HG03571 (cell line): ENCODE results near the gene ZNF628.
"Not testable (repeated sequence)": the region's sequence is repeated elsewhere in the genome, so short reads cannot be mapped to it uniquely, and the experiment has no call there.

Source experiments
- ATAC-seq: cut with Tn5 transposase; IDR thresholded peaks from one replicate; pipeline ENCODE4 v1.9.1; 2021; ENCODE audit not compliant: unreplicated experiment

ZNF628 gene

DNA sequence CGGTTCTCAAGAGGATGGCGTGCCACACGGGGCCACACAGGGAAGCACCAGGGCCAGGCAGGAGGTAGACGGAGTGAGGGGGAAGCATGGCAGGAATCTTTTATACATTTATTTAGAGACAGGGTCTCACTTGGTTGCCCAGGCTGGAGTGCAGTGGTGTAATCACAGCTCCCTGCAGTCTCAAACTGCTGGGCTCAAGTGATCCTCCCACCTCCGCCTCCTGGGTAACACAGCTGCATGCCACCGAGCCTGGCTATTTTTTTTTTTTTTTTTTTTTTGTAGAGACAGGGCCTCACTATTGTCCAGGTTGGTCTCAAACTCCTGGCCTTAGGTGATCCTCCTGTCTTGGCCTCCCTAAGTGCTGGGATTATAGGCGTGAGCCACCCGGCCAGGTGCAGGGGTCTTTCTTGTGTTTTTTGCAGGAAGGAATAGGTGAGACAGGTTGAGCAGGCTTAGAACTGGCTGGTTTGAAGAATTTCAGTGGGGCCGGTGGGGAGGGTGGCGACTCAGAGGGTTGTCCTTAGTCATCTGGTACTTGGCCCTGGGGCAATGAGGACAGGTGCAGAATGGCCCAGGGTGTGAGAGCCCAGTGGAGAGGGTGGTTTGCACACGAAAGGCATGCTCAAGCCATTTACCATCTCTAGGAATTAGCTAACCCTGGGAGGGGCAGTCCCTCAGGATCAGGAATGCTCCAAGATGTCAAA is 19.4 kb downstream of the ZNF628 start:
- no peak for ATAC-seq

DNA sequence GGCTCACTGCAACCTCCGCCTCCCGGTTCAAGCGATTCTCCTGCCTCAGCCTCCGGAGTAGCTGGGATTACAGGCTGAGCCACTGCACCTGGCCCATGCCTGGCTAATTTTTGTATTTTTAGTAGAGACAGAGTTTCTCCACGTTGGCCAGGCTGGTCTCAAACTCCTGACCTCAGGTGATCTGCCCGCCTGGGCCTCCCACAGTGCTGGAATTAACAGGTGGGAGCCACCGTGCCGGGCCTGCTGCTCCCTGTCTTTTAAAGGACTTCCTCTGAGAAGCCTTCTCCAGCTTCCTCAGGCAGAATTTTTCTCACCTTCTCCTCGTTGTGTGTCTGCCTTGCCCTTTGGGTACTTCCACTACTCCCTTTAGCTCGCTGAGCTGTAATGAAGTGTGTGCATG is 20.4 kb downstream of the ZNF628 start:
- ATAC-seq: not testable (repeated sequence)

DNA sequence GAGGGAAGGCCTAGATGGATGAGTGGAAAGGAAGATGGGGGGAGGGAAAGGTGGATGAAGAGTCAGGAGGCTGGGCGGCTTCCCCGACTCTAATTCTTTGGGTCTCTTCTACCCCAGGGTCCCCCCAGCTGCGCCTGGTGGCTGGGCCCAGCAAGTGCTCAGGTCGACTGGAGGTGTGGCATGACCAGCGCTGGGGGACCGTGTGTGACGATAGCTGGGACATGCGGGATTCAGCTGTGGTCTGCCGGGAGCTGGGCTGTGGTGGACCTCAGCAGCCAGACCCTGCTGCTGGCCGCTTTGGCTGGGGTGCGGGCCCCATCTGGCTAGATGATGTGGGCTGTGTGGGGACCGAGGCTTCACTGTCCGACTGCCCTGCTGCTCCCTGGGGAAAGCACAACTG is 21.3 kb downstream of the ZNF628 start:
- no peak for ATAC-seq

DNA sequence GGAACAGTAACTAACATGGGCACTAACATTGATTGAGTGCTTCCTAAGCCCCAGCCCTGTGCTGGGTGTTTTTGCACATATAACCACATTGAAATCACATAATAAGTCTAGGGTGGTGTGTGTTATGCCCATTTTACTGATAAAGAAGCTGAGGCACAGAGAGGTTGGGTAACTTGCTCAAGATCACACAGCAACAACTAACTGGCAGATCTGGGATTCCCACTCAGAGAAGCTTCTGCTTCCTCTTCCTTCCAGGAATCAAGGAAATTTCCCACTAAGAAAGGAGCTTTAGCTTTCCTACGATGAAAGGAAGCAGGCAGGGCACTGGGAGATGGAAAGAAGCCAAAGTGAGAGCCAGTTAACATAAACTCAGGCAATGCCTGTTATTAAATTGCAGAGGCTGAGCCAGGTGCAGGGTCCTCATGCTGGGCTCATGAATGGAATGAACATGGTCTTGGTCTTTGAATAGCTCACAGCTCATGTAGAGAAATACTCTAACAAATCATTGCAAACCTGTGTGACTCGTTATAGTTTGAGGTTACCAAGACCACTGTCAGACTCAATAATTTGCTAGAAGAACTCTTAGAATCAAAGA is 21.9 kb downstream of the ZNF628 start:
- ATAC-seq: no peak

DNA sequence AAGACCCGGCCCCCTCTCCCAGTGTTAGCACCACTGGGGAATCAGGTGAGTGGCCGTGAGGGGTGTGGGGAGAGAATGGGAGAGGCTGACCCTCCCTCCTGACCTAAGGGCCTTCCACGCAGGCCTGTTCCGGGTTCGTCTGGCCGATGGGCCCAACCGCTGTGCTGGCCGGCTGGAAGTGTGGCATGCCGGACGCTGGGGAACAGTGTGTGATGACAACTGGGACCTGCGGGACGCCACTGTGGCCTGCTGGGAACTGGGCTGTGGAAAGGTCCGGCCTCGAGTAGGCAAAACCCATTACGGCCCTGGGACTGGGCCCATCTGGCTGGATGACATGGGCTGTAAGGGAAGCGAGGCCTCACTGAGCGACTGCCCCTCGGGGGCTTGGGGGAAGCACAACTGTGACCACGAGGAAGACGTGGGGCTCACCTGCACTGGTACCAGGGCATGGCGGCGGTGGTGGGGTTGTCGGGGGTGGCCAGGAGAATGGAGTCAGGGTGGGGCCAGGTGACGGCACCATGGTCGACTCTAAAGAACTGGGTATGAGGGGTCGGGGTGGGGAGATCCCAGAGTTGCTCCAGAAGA is 24.0 kb downstream of the ZNF628 start:
- ATAC-seq: no peak

DNA sequence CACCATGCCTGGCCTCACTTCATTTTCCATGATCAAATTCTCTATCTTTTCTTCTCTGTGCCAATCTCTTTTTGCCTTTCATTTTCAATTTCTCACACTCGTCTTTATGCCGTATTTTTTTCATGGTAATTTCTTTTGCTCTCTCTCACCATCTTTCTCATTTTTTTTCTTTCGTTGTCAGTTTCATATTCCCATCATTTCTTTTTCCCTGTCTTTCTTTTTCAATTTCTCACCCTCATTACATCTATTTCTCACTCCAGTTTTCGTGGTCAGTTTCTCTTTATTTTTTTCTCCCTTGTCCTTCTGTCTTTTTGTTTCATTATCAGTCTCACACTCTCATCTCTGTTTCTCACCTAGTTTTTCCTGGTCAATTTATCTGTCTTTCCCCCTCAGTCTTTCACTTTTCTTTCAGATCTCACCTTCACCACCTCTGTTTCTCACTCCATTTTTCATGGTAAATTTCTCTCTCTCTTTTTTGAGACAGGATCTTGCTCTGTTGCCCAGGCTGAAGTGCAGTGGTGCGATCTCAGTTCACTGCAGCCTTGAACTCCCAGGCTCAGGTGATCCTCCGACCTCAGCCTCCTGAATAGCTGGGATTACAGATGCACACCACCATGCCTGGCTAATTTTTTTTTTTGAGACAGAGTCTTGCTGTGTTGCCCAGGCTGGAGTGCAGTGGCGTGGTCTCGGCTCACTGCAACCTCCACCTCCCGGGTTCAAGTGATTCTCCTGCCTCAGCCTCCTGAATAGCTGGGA is 26.0 kb downstream of the ZNF628 start:
- ATAC-seq: no peak

DNA sequence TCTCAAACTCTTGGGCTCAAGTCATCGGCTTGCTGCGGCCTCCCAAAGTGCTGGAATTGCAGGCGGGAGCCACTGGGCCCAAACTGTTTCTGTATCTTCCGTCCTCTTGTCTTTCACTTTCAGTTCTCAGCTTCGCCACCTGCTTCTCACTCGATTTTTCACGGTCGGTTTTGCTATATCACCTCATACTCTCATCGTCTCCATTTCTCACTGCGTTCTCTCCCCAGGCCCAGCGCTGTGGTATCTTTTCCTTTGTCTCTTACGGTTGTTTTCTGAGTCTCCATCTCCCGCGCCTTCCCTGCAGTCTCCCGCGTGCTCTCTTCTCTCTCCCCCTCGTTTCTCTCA is 26.7 kb downstream of the ZNF628 start:
- no peak for ATAC-seq

DNA sequence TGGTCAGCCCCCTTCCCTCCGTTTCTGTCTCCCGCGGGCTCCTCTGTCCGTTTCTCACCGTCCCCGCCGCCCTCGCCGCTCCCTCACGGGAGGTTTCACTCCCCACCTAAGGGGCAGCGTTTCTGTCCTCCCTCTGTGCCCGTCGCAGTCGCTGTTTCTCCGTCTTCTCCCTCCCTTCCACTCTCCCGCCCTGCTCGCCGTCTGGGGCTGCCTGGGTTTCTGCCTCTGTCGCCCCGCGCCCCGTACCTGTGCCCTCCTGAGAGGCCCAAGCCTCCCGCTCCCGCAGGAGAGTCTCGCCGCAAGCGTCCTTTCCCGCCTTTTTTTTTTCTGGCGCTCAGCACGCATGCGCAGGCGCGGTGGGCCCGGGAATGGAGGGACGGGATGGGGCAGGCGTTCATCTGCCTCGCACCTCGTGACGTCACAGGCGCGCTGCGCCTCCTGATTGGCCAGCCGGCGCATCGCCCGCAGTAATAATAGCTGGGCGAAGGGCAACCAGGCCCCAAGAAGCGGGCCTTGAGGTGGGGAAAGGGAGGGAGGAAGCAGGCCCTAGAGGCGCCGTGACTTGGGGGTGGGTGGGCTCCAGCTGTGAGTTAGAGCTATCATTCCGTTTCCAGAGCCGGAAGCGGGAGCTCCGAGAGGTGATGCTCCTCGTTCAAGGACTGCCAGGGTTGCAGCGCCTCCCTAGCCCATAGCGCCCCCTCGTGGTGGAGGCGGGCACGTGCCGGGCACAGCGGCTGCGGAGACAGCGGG is 27.3 kb downstream of the ZNF628 start:
- ATAC-seq: peak; percentile 76

DNA sequence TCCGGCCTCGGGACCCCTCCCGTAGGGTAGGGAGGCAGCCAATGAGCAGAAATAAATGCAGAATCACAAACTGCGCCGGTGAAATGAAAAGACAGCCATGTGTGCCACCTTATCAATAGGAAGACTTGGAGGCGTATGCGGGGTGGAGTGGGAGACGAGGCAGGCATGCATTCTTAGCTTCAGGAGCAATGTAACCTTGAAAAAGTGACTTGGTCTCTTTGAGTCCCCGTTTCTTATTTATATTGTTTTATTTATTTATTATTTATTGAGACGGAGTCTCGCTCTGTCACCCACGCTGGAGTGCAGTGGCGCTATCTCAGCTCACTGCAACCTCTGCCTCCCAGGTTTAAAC is 27.8 kb downstream of the ZNF628 start:
- ATAC-seq: no peak

DNA sequence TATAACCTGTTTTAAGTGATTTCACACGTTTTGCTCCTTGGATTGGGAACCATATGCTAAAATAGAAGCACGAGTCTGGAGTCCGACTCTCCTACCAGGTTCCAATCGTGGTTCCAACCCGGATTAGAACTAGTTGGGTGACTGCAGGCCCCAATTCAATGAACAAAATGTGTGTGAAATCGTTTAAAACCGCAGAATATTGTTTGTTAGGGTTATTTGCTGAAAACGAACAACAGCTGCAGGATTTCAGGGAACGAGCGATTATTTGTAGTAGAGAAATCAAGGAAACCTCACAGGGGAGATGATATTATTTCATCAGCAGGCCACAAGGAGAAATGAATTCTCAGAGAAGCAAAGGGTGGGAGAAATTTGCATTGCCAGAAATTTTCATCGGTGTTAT is 28.6 kb downstream of the ZNF628 start:
- no peak for ATAC-seq

DNA sequence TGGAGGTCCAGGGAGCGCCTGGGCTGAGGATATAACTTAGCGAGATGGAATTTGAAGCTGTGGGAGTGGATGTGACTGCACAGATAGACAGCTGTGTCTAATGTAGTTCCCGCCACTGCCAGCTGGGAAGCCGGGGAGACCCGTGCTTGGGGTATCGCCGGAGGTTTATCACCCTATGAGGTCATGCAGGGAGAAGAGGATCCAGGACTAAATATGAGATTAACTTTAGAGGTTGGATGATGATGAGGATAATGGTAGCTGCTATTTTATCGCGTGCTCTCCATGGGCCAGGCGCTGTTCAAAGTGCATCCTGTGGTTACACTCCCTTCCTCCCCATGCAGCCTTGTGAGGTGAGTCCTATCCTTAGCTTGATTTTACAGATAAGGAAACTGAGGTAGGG is 31.7 kb downstream of the ZNF628 start:
- ATAC-seq: no peak

DNA sequence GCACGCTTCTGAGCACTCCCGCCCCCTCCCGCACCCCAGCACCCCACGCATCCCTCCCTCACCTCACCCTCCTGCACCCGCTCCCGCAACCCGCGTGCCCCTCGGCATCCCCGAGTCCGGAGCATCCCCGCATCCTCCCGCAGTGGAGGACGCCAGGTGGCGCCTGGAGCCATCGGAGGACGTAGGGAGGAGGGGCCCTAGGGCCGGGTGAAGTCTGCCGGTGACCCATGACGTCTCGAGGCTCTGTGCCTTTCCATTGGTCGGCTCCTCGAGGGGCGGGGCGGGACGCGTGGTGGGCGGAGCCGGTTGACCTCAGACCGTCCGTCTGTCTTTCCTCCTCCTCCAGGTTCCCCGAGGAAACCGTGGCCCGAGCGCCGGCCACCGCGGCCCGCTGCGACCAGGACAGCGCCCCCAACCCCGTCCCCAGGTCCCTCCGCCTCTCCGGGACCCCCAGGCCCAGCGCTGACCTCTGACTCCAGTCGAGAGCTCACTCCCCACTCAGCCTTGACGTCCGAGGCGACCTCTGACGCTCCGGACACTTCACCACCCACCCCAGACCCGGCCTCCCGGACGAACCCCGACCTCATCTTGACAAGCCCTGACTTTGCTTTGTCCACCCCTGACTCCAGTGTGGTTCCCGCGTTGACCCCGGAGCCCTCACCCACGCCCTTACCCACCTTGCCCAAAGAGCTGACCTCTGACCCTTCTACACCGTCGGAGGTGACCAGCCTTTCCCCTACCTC is 40.6 kb downstream of the ZNF628 start:
- peak; percentile 94 for ATAC-seq

DNA sequence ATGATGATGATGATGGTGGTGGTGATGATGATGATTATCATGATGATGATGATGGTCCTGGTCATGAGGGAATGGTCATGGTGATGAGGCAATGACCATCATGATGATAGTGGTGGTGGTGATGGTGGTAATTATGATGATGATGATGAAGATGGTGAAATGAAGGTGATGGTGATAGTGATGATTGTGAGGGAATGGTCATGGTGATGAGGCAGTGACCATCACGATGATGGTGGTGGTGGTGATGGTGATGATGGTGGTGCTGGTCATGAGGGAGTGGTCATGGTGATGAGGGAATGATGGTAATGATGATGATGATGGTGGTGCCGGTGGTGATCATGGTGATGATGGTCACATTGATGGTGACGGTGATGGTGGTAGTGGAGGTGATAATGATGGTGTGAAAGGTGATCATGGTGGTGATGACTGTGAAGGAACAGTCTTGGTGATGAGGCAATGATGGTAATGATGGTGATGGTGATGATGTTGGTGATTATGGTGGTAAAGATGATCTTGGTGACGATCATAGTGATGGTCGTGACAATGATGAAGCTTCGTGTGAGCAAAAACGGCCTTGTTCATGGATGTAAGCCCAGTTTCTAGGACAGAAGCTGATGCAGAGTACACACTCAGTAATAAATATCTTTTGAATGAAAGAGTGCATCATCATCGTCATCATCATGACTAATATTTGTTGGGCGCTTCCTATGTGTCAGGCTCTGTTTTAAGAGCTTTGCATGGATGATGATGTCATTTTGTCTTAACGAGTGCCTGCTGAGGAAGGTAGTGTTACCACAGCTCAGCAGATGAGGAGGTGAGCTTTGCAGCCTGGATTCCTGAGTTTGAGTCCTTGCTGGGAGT is 43.3 kb downstream of the ZNF628 start:
- ATAC-seq: no peak

DNA sequence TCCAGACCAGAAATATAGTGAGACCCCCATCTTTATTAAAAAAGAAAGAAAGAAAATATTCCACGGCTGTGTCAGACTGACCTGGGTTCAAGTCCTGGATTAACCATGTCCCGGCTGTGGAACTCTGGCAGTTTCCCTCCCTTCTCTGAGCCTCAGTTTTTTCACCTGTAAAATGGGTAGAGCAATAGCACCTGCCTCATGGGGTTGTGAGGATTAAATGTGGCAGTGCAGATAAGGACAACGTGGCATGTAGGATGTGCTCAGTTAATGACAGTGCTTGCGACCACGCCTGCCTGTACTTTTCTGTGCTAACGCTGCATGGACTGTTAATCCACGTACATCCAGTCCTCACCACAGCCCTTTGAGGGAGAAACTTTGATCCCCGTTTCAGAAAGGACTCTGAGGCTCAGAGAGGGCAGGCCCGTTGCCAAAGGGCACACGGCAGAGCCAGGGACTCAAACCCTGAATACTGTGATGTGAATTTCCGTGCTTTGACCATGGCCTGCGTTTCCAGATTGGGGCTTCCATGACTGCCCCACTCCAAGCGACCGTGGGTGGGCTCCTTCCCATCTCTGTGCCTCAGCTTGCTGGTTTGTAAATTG is 44.4 kb downstream of the ZNF628 start:
- ATAC-seq: no peak

DNA sequence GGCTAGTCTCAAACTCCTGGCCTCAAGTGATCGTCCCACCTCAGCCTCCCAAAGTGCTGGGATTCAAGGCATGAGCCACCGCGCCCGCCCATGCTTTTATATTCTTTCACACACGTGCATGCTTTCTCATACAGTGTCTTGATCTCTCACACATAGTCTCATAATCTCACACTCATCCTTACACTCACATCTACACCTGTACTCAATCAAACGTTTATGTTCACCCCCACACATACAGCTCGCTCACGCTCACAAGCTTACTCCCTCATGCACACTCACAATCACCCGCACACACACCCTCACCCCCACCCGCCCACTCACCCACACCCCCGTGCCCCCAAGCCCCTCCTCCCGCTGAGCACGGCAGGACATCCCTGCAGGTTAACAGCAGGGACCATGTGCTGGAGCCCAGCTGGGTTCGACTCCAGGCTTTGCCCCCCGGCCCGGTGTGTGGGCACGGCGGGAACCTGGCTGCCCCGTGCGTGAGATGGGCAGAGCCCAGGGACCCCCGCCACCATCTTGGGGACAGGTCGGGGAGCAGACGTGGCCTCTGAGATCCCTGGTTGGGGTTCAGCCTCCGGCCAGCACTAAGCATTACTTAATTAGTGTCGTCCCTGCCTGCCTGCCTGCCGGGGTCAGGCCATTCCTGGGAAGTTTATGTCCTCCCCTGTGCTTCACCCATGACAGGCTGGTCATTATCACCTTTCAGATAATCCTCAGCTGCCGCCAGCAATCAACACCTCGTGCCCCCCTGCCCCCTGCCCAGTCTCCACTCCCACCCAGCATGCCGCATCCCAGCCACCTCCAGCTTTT is 49.1 kb downstream of the ZNF628 start:
- no peak for ATAC-seq

DNA sequence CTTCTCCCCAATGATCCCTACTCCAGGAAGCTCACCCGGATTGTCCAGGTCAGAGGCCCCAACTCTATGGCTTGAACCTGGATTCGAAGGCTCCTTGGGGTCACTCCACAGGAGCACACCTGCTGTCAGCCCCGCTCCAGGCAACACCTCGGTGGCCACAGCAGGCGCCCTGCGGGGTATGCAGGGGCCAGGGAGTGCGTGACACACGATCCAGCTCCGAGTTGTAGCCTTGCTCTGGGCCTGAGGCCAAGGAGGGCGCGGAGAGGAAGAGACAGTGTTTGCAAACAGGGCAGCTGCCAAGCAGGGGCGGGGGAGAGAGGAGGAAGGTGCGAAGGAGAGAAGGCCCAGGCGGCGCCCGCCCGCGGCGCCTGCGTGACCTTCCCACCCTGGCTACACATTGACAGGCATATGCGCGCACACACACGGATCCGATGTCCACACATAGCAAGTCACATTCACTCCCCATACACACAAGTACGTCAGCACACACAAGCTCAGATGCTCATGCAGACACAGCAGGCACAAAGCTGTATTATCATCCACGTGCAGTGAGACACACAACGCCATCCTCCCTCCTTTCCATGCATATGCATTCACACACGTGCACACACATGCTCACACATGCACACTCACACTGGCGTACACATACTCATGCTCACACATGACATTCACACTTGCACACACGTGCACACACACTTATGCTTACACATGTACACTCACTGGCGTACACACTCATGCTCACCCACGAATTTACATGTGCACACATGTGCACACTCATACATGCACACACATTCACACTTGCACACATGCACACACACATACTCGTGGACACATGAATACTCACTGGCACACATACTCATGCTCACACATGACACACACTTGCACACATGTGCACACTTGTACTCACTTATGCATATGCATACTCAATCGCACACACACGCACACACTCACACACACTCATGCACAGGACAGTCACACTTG is 50.1 kb downstream of the ZNF628 start:
- no peak for ATAC-seq
